ENCODE measurements around the gene SLC38A10. TPM values are rescaled to one million over a fixed set of nuclear protein-coding genes. Genes with fewer than 3 reads are reported as not detected.
A peak's percentile ranks its signal among the peaks of the same experiment; 100 is the strongest.

Gene SLC38A10
- total and polyA plus RNA-seq, 4 experiments from 2014 or later = 49.0 to 113 (median 90.7) TPM

DNA sequence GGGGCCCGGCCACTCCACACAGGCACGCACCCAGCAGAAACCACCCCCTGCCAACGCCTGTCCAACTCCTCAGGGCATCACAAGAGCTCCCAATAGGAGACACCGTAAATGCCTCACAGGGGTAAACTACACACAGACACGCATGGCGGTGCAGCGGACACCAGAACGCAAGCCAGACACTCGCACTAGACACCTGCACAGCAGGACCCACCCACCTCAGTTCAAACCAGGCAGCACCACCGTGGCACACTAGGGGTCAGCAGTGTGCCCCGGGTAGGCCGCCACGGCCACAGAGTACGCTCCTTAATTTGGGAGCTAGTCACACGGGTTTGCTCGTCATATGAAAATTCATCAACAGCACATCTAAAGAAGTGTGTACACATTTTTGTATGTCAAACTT lies 3.4 kb downstream of the SLC38A10 start:
- Mint-ChIP-seq H3K9me3 (no peaks in the 10 kb centered on the region), H3K27me3 (no peaks in the 10 kb centered on the region), H3K36me3 (peaks cover 4 to 40% of the 10 kb centered on the region in 2 donors), H3K4me3 (peak overlapping the region; percentile 17 to 76 (median 60)), H3K27ac (peak overlapping the region; percentile 74 to 90 (median 83)), H3K4me1 (peaks cover 25 to 80% (median 55%) of the 10 kb centered on the region in 4 donors)
- H3K4me3 ChIP-seq (ENCODE audit: low read length in 2 of 2) = no peak overlapping the region
- H3K27me3 ChIP-seq (ENCODE audit: insufficient read depth, low read length) = no peaks in the 10 kb centered on the region
- peaks cover 72% of the 10 kb centered on the region for H3K4me1 ChIP-seq (ENCODE audit: insufficient read depth, low read length)
- peak; percentile 67 to 79 (median 70) for DNase-seq
- CTCF ChIA-PET (ENCODE audit: partially characterized antibody) = interaction anchor here (0.7 to 2.5 kb wide), 8 partner anchors 8 to 309 kb away, joined by 3 to 17 read pairs (median 4); no protein-coding TSS in a partner anchor
- POLR2A ChIA-PET (ENCODE audit: partially characterized antibody) = interaction anchor here (0.8 to 3.5 kb wide), 5 partner anchors 34 to 223 kb away, joined by 3 to 14 read pairs (median 4); partner anchors contain the start of gene ACTG1
- intact Hi-C loops (cut with micrococcal nuclease) = loop anchor here (1.0 kb wide), 2 partner anchors 193 to 310 kb away; no protein-coding TSS in a partner anchor
- H3K36me3 ChIP-seq (ENCODE audit: insufficient read depth, low read length) = peaks cover 13% of the 10 kb centered on the region
- H3K27ac ChIP-seq (ENCODE audit: low read depth, low read length) = no peak overlapping the region
- no peaks in the 10 kb centered on the region for H3K9me3 ChIP-seq (ENCODE audit: control insufficient read depth in 1 of 2, low read length in 2 of 2)

DNA sequence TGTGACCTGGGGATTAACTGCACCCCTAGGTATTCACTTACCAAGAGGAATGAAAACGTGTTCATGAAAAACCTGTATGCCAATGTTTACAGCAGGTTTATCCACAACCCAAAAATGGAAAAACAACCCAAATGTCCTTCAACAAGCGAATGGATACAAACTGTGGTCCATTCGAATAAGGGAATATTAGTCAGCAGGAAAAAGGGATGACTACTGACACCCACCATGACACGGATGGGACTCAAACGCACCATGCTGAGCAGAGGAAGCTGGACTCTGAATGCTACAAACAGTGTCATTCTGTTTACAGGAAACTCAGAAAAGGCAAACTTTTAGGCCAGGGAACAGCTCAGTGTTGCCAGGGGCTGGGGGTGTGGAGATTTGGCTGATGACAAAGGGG lies 4.9 kb downstream of the SLC38A10 start:
- Mint-ChIP-seq H3K4me3 (peak overlapping the region in 1 of 8 donors; percentile 28), H3K27ac (peak overlapping the region in 3 of 7 donors; percentile 12 to 22 (median 21)), H3K4me1 (peaks cover 25 to 83% (median 56%) of the 10 kb centered on the region in 4 donors), H3K9me3 (no peaks in the 10 kb centered on the region), H3K36me3 (peaks cover 4 to 39% of the 10 kb centered on the region in 2 donors), H3K27me3 (no peaks in the 10 kb centered on the region)
- ChIA-PET POLR2A (ENCODE audit: partially characterized antibody) (no interaction called here), CTCF (ENCODE audit: partially characterized antibody) (interaction anchor here (2.5 kb wide), 1 partner anchor 195 kb away, joined by 17 read pairs; no protein-coding TSS in a partner anchor)
- peaks cover 71% of the 10 kb centered on the region for H3K4me1 ChIP-seq (ENCODE audit: insufficient read depth, low read length)
- H3K27ac ChIP-seq (ENCODE audit: low read depth, low read length) = no peak overlapping the region
- intact Hi-C loops (cut with micrococcal nuclease) = no loop called here
- H3K36me3 ChIP-seq (ENCODE audit: insufficient read depth, low read length) = peaks cover 13% of the 10 kb centered on the region
- no peaks in the 10 kb centered on the region for H3K27me3 ChIP-seq (ENCODE audit: insufficient read depth, low read length)
- no peak overlapping the region for H3K4me3 ChIP-seq (ENCODE audit: low read length in 2 of 2)
- H3K9me3 ChIP-seq (ENCODE audit: control insufficient read depth in 1 of 2, low read length in 2 of 2) = no peaks in the 10 kb centered on the region
- no peak for DNase-seq

DNA sequence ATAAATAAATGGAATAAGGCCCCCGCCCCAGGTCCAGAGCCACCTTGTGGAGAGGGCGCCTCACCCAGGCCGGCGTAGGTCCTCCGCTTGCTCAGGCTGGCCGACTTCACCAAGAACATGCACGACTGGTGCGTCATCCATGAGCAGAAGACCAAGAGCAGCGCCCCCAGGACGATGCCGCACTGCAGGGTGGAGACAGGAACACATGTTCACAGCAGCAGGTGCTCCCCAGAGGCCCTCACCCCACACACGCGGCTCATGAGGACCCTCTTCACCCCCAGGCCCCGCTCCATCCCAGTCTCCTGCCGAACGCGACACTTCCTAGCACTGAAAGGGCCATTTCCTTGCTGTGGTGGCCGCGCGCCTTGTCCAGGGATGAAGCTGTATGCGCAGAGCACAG lies 5.5 kb downstream of the SLC38A10 start:
- H3K27me3 Mint-ChIP-seq = no peaks in the 10 kb centered on the region
- no peaks in the 10 kb centered on the region for H3K27me3 ChIP-seq (ENCODE audit: insufficient read depth, low read length)
- H3K9me3 Mint-ChIP-seq = no peaks in the 10 kb centered on the region
- H3K4me1 ChIP-seq (ENCODE audit: insufficient read depth, low read length) = peaks cover 77% of the 10 kb centered on the region
- H3K4me1 Mint-ChIP-seq = peaks cover 27 to 87% (median 61%) of the 10 kb centered on the region in 4 donors
- H3K4me3 Mint-ChIP-seq = peak overlapping the region in 2 of 8 donors; percentile 17 to 28
- peaks cover 13% of the 10 kb centered on the region for H3K36me3 ChIP-seq (ENCODE audit: insufficient read depth, low read length)
- no peak overlapping the region for H3K27ac ChIP-seq (ENCODE audit: low read depth, low read length)
- peak overlapping the region in 1 of 7 donors; percentile 36 for H3K27ac Mint-ChIP-seq
- H3K36me3 Mint-ChIP-seq = peaks cover 4 to 41% of the 10 kb centered on the region in 2 donors
- intact Hi-C loops (cut with micrococcal nuclease) = no loop called here
- CTCF ChIA-PET (ENCODE audit: partially characterized antibody) = interaction anchor here (1.1 kb wide), 1 partner anchor 35 kb away, joined by 3 read pairs; no protein-coding TSS in a partner anchor
- DNase-seq = no peak
- no peak overlapping the region for H3K4me3 ChIP-seq (ENCODE audit: low read length in 2 of 2)
- POLR2A ChIA-PET (ENCODE audit: partially characterized antibody) = no interaction called here
- H3K9me3 ChIP-seq (ENCODE audit: control insufficient read depth in 1 of 2, low read length in 2 of 2) = no peaks in the 10 kb centered on the region

DNA sequence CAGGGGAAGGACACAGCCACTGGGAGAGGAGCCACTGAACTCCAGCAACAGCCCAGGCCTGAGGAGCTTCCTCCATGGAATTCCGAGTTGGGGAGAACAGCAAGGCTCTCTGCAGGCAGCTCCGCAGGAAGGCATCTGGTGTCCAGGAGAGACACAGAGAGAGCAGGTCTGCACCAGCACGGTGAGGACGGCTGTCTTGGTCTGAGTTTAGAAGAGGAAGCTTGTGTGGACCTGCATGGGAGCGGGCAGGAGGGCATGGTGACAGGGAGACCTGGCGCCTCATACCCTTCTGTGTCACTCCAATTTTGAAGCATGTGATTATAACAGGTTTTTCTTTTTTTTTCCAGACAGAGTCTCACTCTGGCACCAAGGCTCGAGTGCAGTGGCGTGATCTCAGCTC lies 6.4 kb downstream of the SLC38A10 start:
- H3K4me3 ChIP-seq (ENCODE audit: low read length in 2 of 2) = no peak overlapping the region
- Mint-ChIP-seq H3K27ac (peak overlapping the region in 2 of 7 donors; percentile 31 to 70), H3K4me3 (no peak overlapping the region), H3K9me3 (no peaks in the 10 kb centered on the region), H3K4me1 (peaks cover 26 to 85% (median 56%) of the 10 kb centered on the region in 4 donors), H3K27me3 (no peaks in the 10 kb centered on the region), H3K36me3 (peaks cover 7 to 39% of the 10 kb centered on the region in 2 donors)
- H3K4me1 ChIP-seq (ENCODE audit: insufficient read depth, low read length) = peaks cover 76% of the 10 kb centered on the region
- H3K27me3 ChIP-seq (ENCODE audit: insufficient read depth, low read length) = no peaks in the 10 kb centered on the region
- DNase-seq = no peak
- H3K36me3 ChIP-seq (ENCODE audit: insufficient read depth, low read length) = peaks cover 13% of the 10 kb centered on the region
- ChIA-PET CTCF (ENCODE audit: partially characterized antibody) (interaction anchor here (1.1 kb wide), 1 partner anchor 34 kb away, joined by 3 read pairs; no protein-coding TSS in a partner anchor), POLR2A (ENCODE audit: partially characterized antibody) (interaction anchor here (0.7 kb wide), 1 partner anchor 50 kb away, joined by 3 read pairs; the partner anchor contains the start of genes NDUFAF8 and TEPSIN)
- H3K27ac ChIP-seq (ENCODE audit: low read depth, low read length) = no peak overlapping the region
- intact Hi-C loops (cut with micrococcal nuclease) = no loop called here
- H3K9me3 ChIP-seq (ENCODE audit: control insufficient read depth in 1 of 2, low read length in 2 of 2) = no peaks in the 10 kb centered on the region

DNA sequence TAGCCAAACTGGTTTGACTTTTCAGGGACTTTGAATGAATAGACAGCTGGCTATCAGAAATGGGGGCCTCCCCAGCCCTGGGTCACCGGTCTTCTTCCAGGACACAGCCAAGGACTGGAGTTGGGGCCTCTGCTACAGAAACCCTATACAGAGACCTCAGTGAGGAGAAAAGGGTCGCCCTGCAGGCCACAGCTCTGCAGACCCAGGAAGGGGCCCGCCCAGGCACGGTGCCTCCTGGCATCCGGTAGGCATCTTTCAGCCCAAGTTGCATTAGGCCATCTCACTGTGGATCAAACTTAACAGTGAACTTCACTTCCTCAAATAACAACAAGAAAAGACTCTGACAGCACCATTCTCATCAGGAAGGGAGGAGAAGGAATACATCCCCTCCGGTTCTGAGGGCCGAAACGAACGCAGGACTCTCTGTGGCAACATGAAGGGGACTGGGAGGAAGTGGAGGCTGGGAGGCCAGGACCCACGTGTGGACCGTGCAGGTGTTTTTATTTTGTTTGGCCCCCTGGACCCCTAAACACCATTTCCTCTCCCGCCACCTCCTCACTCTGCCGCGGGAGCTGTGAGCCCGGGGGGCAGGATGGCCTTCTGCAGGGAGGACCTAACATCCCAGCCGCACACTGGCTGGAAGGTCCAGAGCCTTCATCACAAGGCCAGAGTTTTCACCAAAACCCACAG lies 7.2 kb downstream of the SLC38A10 start:
- H3K4me3 Mint-ChIP-seq = peak overlapping the region in 7 of 8 donors; percentile 21 to 72 (median 66)
- peaks cover 7 to 38% of the 10 kb centered on the region in 2 donors for H3K36me3 Mint-ChIP-seq
- H3K9me3 ChIP-seq (ENCODE audit: control insufficient read depth in 1 of 2, low read length in 2 of 2) = no peaks in the 10 kb centered on the region

DNA sequence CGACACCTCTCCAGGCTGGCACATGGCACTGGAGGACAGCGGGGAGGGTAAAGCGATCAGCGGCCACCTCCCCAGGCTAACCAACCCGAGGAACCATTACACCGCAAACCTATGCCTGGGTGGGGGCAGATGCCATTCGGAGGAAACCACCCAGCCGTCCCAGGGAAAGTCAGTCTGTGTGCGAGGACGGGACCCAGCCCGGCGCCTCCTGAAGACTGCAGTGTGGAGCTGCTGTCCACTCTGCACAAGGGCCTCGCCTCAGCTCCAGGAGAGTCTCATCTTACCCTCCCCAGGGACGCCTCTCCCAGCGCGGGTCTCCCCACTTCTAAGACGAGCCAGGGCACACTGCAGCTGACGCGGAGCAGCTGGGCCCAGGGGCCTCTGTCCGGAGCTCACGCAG lies 8.0 kb downstream of the SLC38A10 start:
- peak overlapping the region; percentile 13 to 72 (median 62) for H3K4me3 Mint-ChIP-seq
- CTCF ChIA-PET (ENCODE audit: partially characterized antibody) = interaction anchor here (0.6 to 2.7 kb wide), 2 partner anchors 9 to 10 kb away, joined by 3 to 15 read pairs; partner anchors contain the start of gene SLC38A10
- Histone ChIP-seq H3K9me3 (ENCODE audit: control insufficient read depth in 1 of 2, low read length in 2 of 2) (no peaks in the 10 kb centered on the region), H3K4me1 (ENCODE audit: insufficient read depth, low read length) (peaks cover 63% of the 10 kb centered on the region), H3K27me3 (ENCODE audit: insufficient read depth, low read length) (no peaks in the 10 kb centered on the region), H3K4me3 (ENCODE audit: low read length in 2 of 2) (no peak overlapping the region), H3K27ac (ENCODE audit: low read depth, low read length) (peak overlapping the region; percentile 59), H3K36me3 (ENCODE audit: insufficient read depth, low read length) (peaks cover 13% of the 10 kb centered on the region)
- no peaks in the 10 kb centered on the region for H3K9me3 Mint-ChIP-seq
- peaks cover 7 to 38% of the 10 kb centered on the region in 2 donors for H3K36me3 Mint-ChIP-seq
- intact Hi-C loops (cut with micrococcal nuclease) = no loop called here
- DNase-seq = no peak
- H3K27me3 Mint-ChIP-seq = no peaks in the 10 kb centered on the region
- peaks cover 24 to 69% (median 49%) of the 10 kb centered on the region in 4 donors for H3K4me1 Mint-ChIP-seq
- H3K27ac Mint-ChIP-seq = peak overlapping the region in 6 of 7 donors; percentile 65 to 91 (median 80)
- POLR2A ChIA-PET (ENCODE audit: partially characterized antibody) = no interaction called here

More for the DNA sequence above, 7.2 kb downstream of the SLC38A10 start:
- Mint-ChIP-seq H3K27me3 (no peaks in the 10 kb centered on the region), H3K9me3 (no peaks in the 10 kb centered on the region), H3K27ac (peak overlapping the region; percentile 65 to 91 (median 83)), H3K4me1 (peaks cover 24 to 77% (median 50%) of the 10 kb centered on the region in 4 donors)
- intact Hi-C loops (cut with micrococcal nuclease) = no loop called here
- no peak for DNase-seq
- ChIA-PET CTCF (ENCODE audit: partially characterized antibody) (no interaction called here), POLR2A (ENCODE audit: partially characterized antibody) (no interaction called here)
- peaks cover 13% of the 10 kb centered on the region for H3K36me3 ChIP-seq (ENCODE audit: insufficient read depth, low read length)
- peak overlapping the region; percentile 22 for H3K27ac ChIP-seq (ENCODE audit: low read depth, low read length)
- H3K4me3 ChIP-seq (ENCODE audit: low read length in 2 of 2) = no peak overlapping the region
- H3K27me3 ChIP-seq (ENCODE audit: insufficient read depth, low read length) = no peaks in the 10 kb centered on the region
- peaks cover 68% of the 10 kb centered on the region for H3K4me1 ChIP-seq (ENCODE audit: insufficient read depth, low read length)
